Fibroblast of villous mesenchyme (primary cell): ENCODE results near the gene KCNE1. TPM values are rescaled to one million over a fixed set of nuclear protein-coding genes. Genes with fewer than 3 reads are reported as not detected.
A peak's percentile ranks its signal among the peaks of the same experiment; 100 is the strongest.
"Not testable (repeated sequence)": the region's sequence is repeated elsewhere in the genome, so short reads cannot be mapped to it uniquely, and the experiment has no call there.

Experiments used
- DNase-seq: peaks from one replicate; pipeline ENCODE4 v3.0.0-alpha.2; 2010; ENCODE audit warnings: low read depth
- H3K4me3 ChIP-seq: 2 replicates; pipeline ENCODE4 v1.5.1; 2011; ENCODE audit warnings: low read depth, mild to moderate bottlenecking, low read length
- total RNA-seq: library from RNA; depleted of rRNA; stranded (reverse); fragments of >200 nt; gene quantifications from 2 replicates; pipeline ENCODE4 v1.2.3, GENCODE V29; 2012
- TF ChIP-seq, protein P1 (sequence below): IDR thresholded peaks from 2 replicates; pipeline ENCODE4 v1.5.1; 2012; ENCODE audit warnings: low read depth, mild to moderate bottlenecking, low read length; ENCODE audit not compliant: insufficient read depth

KCNE1 gene
- under 0.01 and 0.64 TPM in 2 replicates for total RNA-seq

DNA sequence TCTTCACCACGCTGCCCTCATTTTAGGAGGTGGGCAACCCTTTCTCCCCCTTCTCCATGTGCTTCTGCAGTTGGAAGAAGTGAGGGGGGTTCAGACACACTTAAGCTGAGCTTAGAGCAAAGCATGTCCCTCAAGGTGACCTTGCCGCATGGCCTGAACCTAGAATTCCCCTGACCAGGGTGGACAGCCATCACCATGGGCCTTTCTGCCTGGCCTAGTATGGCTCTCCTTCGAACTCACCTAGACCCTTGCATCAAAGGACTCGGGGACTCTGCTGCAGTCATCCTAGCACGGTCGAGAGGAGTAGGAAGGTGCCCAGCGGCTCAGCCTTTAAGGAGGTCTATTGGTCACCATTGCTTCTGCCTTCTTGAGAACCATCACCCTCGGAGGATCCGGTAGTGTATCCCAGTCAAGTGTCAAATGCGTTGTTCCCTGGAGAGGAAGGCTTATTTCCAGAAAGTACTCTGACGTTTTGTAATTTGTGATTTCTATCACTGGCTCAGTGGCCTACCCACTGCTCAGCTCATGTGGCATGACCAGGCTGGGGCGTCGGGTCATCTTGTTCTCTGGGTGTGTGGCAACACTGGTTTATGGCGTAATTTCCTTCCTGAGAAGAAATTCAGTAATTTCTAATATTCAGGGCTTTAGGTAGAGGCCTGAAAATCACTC is at the start of gene KCNE1:
Gene KCNE1, minus strand, starts transcription at position 424 of the 669 bp plus-strand sequence. CDS start 62,576 bp downstream, outside the sequence.
- DNase-seq: peak; percentile 77
- TF ChIP-seq, protein P1, sequence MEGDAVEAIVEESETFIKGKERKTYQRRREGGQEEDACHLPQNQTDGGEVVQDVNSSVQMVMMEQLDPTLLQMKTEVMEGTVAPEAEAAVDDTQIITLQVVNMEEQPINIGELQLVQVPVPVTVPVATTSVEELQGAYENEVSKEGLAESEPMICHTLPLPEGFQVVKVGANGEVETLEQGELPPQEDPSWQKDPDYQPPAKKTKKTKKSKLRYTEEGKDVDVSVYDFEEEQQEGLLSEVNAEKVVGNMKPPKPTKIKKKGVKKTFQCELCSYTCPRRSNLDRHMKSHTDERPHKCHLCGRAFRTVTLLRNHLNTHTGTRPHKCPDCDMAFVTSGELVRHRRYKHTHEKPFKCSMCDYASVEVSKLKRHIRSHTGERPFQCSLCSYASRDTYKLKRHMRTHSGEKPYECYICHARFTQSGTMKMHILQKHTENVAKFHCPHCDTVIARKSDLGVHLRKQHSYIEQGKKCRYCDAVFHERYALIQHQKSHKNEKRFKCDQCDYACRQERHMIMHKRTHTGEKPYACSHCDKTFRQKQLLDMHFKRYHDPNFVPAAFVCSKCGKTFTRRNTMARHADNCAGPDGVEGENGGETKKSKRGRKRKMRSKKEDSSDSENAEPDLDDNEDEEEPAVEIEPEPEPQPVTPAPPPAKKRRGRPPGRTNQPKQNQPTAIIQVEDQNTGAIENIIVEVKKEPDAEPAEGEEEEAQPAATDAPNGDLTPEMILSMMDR: no peak
- no peak within 1 kb of the TSS for H3K4me3 ChIP-seq

DNA sequence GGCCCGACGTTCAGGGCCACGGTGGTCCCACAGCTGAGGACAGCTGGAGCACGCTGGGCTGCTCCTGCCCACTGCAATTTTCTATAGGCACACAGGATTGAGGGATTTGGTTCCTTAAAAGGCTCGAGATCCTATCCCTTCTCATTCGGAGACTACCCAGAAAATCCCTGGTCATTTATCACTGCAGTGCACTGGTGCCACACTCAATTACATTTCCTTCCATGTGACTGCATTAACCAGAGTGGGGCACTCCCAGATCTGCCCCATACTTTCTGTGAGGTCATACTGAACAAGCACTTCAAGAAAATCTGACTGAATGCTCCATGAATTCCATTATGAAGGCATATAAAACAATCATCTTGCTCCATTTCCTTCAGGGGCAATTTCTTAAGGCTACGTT is 49.8 kb upstream of the KCNE1 start:
- TF ChIP-seq, protein P1: no peak
- no peak for DNase-seq
- no peak overlapping the region for H3K4me3 ChIP-seq

DNA sequence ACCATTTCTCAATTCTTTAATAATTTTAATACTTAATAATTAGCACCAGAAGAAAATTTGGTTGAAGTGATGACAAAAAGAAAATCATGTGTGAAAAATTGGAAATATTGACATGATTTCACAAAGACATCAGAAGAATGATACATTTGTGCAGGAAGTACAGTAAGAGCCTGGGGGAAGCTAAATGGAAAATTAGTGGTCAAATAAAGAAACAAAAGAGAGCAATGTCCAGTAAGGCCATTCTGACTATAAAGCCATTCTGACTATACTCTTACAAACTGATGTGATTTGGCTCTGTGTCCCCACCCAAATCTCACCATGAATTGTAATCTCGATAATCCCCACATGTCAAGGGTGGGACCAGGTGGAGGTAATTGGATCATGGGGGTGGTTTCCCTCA is 48.6 kb upstream of the KCNE1 start:
- TF ChIP-seq, protein P1: no peak
- no peak for DNase-seq
- H3K4me3 ChIP-seq: no peak overlapping the region

DNA sequence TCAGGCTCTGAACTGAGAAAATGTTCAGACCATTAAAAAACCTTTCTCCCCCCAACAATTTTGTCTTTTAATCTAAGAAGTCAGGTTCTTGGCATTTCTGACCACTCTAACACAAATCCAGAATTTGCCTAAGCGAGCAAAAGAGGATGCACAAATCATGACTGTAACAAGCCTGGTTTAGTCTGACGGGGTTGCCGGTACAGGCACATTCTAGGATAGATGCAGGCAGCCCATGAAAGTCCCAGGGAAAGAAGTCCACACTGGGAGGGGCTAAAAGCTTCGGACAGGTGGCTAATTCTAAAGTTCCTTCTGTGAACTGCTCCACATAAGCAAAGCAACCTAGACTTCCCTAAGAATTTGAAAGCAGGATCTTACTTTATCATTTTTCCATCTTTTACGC is 48.0 kb upstream of the KCNE1 start:
- TF ChIP-seq, protein P1: no peak
- no peak for DNase-seq
- H3K4me3 ChIP-seq: no peak overlapping the region

DNA sequence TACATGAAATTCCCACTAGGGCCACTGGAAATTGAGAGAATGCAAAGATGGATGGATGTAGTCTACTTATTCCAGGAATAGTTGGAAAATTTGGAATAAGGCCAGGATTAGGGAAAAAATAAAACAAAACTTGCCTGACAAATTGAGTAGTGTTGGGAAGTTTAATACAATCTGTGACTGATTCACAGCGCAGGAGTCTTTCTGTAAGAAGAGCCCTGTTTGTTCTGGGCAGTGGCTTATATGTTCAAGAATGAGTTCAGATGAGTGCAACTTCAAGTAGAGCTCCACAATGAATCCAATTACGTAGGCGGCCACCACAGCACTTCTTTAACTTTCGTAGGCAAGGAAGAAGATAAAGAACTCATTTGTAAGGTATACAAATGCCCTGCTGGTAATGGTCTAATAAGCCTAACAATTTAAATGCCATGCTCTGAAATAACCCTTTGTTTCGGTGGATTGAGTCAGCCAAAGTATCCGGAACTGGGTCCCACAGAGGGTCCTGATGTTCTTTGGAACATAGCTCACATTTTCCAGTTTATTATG is 47.1 kb upstream of the KCNE1 start:
- DNase-seq: no peak
- H3K4me3 ChIP-seq: no peak overlapping the region
- TF ChIP-seq, protein P1: no peak

DNA sequence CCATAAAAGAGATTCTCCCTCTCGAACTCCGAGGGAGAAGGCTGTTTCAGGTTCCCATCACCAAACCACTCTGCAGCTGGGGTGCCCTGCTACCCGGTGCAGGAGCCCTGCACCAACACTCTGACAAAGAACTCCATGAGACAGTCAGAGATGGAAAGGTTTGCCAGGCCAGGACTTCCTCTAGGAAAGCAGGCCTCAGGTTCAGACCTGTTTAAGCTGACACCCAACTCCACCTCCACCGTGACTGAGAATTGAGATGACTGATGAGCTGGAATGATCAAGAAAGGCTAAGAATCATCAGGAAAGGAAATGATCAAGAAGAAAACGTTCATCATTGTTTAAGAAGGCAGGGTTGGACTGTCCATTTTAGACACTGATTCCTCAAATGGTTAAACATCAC is 46.2 kb upstream of the KCNE1 start:
- no peak overlapping the region for H3K4me3 ChIP-seq
- TF ChIP-seq, protein P1: no peak
- DNase-seq: no peak

DNA sequence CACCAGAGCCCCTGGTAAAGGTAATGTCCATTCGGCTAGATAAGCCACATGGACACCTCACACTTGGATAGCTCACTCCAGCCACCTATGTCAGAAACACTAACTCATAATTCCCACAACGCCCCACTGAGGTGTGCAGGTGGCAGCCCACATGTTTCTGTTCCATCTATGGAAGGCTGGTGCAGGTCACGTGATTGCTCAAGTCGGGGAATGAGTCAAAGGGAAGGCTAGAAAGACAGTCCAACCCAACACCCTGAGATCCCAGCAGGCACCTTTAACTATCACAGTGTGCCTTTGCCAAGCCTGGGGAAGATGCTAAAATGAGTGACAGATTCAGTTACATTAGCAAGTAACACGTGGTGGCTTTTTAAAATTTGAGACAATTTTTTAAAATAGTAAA is 45.3 kb upstream of the KCNE1 start:
- no peak for DNase-seq
- TF ChIP-seq, protein P1: no peak
- H3K4me3 ChIP-seq: no peak overlapping the region

DNA sequence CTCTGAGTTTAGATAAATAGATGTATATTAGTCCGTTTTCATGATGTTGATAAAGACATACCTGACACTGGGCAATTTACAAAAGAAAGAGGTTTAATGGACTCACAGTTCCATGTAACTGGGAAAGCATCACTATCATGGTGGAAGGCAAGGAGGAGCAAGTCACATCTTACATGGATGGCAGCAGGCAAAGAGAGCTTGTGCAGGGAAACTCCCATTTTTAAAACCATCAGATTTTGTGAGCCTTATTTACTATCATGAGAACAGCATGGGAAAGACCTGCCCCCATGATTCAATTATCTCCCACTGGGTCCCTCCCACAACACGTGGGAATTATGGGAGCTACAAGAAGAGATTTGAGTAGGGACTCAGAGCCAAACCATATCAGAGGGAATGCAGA is 42.7 kb upstream of the KCNE1 start:
- H3K4me3 ChIP-seq, DNase-seq: not testable (repeated sequence)
